ENCODE measurements around the gene PHPT1.

The PHPT1 gene

DNA sequence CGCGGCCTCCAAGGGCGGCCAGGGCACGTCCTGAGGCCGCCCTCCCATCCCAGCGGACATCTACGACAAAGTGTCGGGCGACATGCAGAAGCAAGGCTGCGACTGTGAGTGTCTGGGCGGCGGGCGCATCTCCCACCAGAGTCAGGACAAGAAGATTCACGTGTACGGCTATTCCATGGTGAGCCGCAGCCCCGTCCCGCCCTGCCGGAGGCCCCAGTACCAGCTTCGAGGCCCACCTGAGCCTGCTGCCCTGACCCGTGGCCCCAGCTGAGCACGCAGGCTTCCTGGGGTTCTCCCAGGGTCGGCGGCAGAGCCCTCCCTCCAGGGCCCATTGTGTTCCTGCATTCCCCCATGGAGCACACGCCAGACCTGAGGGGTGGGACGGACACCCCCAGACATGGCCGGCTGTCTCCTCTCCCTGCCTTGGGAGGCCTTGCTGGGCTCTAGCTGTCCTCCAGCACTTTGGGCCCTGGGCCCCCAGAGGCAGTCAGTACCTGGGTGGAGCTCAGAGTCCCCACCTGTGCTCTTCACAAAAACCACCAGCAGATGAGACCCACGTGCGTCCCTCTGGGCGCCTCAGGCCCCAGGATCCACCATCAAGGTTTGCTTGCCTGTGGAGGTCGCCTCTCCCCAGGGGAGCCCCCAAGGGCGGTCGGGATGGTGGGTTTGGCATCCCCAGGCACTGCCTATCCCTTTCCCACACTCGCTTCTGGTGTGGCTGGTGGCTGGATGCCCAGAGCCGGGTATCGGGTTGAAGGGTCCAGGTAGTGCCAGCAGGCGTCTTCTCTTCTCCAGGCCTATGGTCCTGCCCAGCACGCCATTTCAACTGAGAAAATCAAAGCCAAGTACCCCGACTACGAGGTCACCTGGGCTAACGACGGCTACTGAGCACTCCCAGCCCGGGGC is 1.0 kb downstream of the PHPT1 start:
- no peak for DNase-seq

DNA sequence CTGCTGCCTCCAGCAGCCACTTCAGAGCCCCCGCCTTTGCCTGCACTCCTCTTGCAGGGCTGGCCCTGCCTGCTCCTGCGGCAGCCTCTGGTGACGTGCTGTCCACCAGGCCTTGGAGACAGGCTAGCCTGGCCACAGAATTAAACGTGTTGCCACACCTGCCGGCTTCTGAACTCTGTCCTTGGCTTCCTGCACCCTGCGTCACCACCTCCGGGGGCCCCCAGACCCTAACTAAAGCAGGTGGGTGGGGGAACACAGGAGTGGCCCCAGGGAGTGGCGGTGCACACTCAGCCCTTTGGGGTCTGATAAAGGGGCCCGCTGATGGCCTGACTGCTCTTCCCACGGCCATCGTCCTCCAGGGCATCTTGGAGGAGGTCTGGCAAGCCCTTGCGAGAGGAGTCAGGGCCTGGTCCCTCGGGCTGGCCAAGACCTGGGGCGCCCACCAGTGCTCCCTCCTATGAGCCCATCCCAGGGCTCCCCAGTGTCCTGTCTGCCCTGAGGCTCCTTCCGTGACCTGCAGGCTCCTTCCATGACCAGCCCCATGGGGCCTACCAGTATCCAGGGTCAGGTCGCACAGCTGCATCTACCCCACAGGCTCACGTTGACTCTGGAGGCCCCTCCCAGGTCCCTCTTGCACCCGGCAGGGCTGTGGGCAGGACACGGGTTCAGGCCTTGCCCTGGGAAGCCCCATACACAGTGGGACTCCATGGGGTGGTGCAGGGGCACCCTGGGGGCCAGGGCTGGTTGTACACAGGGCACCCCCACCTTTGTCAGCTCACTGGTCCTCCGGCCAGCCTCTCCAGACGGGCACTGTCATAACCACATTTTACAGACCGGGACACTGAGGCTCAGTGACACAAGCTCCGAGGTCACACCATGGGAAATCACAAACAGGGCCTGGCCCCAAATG is 1.9 kb downstream of the PHPT1 start:
- DNase-seq, result no peak

DNA sequence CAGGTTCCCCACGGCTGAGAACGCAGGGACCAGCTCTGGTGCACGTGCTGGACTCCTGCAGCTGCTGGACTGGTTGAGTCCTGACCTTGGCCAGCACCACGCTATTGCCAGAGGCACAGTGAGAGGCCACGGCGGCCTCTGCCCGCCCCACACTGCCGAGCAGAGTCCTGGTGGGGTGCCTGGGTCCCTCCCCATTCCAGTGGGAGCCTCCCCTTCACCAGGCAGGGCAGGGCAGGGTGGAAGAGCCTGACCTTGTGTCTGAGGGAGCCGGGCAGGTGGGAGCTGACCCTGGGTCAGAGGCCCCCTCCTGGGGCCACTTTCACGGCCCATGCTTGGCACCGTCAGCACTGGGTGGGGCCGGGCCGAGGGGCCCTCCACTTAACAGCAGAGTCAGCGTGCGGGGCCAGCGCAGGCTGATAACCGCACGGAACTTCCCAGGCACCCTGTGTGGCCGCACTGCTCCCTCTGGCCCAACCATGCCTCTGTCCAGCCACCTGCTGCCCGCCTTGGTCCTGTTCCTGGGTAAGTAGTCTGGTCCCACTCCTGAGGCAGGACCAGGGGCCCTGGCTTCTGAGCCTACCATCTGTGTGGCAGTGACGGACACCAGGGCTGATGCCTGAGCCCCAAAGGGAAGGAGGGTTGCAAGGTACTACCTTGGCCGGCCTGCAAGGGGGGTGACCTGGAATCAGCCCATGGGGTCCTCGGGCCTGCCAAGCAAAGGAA is 2.9 kb downstream of the PHPT1 start, which contains the start of gene MAMDC4:
TSS of gene MAMDC4 (plus strand) at position 406 of the 723 bp plus-strand sequence. CDS start at position 477, 71 bp downstream.
- no peak for DNase-seq

DNA sequence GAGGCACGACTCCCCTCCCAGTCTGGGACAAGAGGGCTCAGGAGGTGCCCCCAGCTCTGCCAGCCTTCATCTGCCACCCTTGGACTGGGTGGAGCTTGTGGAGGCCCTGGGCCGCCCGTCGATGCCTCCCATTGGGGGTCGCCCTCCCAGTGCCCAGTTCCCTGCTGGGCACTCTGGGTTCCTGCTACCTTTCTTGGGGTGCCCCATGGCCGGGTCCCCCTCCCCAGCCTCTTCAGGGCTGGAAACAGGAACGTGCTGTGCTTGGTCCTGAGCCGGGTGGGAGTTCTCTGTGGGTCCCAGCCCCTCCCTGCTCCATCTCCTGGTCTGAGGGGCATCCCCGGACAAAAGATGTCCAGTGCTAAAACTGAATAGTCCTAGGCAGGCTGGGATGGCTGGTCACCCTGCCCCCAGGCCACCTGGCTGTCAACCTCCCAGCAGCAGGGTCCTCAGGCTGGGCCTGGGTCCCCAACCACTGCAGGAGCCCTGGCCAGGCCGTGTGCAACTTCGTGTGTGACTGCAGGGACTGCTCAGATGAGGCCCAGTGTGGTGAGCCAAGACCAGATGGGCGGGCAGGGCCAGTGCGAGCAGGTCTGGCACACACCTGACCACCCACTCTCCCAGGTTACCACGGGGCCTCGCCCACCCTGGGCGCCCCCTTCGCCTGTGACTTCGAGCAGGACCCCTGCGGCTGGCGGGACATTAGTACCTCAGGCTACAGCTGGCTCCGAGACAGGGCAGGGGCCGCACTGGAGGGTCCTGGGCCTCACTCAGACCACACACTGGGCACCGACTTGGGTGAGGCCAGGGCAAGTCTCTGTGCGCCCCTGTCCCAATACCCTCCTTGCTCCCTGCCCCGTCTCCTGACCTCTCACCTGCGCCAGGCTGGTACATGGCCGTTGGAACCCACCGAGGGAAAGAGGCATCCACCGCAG is 3.7 kb downstream of the PHPT1 start:
- DNase-seq, result no peak

DNA sequence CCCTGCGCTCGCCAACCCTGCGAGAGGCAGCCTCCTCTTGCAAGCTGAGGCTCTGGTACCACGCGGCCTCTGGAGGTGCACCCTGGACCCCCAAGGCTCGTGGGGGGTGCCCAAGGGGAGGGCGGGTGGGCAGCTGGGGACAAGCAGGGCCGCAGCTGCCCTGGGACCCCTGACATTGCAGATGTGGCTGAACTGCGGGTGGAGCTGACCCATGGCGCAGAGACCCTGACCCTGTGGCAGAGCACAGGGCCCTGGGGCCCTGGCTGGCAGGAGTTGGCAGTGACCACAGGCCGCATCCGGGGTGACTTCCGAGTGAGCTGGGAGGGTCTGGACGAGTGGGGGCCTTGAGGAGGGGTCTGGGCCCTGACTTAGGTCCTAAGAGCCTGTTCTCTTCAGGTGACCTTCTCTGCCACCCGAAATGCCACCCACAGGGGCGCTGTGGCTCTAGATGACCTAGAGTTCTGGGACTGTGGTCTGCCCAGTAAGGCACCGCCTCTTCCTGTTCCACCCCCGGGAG is 4.4 kb downstream of the PHPT1 start:
- DNase-seq, result no peak

DNA sequence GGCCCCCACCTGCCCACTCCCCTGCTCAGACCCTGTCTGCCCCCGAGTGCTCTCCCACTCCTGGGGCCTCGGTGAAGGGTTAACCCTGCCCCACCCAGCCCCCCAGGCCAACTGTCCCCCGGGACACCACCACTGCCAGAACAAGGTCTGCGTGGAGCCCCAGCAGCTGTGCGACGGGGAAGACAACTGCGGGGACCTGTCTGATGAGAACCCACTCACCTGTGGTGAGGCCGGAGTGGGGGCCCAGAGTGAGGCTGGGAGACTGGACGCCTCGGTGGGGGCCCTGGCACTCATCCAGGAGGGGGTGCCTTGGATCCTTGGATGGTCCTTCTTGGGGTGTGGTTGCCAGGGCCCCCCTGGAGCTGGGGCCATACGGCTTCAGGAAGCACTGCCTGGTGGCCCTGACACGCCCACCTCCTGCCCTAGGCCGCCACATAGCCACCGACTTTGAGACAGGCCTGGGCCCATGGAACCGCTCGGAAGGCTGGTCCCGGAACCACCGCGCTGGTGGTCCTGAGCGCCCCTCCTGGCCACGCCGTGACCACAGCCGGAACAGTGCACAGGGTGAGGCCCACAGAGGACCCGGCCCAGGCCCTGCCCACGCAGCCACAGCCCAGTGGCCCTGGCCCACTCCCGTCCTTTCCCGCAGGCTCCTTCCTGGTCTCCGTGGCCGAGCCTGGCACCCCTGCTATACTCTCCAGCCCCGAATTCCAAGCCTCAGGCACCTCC is 5.1 kb downstream of the PHPT1 start:
- DNase-seq, result no peak

DNA sequence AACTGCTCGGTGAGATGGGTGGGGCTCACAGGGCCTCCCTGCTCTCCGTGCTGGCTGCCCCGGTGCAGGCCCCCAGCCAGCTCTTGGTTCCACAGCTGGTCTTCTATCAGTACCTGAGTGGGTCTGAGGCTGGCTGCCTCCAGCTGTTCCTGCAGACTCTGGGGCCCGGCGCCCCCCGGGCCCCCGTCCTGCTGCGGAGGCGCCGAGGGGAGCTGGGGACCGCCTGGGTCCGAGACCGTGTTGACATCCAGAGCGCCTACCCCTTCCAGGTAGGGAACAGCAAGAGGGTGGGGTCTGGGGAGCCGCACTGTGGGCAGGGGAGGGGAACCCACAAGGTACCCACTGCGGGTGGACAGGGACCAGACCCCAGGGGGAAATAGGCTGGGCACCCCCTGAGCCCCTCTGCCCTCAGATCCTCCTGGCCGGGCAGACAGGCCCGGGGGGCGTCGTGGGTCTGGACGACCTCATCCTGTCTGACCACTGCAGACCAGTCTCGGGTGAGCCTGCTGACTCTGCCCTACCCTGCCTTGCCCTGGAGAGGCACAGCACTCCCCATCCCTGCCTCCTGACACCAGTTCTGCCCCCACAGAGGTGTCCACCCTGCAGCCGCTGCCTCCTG is 5.7 kb downstream of the PHPT1 start:
- no peak for DNase-seq

DNA sequence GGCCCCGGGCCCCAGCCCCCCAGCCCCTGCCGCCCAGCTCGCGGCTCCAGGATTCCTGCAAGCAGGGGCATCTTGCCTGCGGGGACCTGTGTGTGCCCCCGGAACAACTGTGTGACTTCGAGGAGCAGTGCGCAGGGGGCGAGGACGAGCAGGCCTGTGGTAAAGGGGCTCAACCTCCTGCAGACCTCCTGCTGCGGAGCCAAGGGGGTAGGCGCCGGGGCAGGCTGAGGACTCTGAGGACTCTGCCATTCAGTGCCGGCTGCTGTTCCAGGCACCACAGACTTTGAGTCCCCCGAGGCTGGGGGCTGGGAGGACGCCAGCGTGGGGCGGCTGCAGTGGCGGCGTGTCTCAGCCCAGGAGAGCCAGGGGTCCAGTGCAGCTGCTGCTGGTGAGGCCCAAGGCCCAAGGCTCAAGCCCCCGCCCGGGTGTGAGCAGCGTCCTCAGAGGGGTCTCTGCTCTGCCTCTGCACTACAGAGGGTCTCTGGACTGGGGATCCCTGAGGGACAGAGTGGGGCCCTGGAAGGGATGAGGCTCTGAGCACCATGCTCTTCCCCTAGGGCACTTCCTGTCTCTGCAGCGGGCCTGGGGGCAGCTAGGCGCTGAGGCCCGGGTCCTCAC is 6.4 kb downstream of the PHPT1 start:
- DNase-seq, result no peak

DNA sequence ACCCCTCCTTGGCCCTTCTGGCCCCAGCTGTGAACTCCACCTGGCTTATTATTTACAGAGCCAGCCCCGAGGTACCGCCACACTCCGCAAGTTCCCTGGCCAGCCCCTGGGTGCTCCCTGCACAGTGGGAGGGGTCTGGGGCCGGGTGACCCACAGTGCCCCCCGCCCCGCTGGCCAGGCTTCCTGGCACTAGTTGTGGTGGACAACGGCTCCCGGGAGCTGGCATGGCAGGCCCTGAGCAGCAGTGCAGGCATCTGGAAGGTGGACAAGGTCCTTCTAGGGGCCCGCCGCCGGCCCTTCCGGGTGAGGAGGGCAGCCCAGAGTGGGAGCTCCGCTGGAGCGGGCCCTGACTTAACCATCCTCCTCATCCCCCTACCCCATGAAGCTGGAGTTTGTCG is 6.9 kb downstream of the PHPT1 start:
- DNase-seq, result no peak

DNA sequence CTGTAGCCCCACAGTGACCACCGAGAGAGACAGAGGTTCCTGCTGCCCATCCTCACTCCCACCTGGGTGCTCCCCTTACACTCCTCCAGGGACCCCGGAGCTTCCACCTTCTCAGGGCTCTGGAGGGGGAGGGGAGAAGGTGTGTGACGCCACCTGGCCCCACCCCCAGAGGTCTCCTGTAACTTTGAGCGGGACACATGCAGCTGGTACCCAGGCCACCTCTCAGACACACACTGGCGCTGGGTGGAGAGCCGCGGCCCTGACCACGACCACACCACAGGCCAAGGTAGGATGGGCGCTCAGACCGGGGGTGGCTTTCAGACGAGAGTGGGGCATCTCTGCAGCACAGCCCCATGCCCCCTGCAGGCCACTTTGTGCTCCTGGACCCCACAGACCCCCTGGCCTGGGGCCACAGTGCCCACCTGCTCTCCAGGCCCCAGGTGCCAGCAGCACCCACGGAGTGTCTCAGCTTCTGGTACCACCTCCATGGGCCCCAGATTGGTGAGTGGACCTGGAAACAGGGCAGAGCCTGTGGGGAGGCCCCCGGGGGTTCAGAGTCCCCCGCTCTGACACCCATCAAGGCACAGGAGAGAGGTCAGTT is 7.4 kb downstream of the PHPT1 start:
- DNase-seq, result no peak

DNA sequence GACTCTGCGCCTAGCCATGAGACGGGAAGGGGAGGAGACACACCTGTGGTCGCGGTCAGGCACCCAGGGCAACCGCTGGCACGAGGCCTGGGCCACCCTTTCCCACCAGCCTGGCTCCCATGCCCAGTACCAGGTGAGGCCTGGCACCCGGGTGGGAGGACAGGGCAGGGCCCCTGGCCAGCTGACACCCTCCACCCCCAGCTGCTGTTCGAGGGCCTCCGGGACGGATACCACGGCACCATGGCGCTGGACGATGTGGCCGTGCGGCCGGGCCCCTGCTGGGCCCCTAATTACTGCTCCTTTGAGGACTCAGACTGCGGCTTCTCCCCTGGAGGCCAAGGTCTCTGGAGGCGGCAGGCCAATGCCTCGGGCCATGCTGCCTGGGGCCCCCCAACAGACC is 8.0 kb downstream of the PHPT1 start:
- no peak for DNase-seq

DNA sequence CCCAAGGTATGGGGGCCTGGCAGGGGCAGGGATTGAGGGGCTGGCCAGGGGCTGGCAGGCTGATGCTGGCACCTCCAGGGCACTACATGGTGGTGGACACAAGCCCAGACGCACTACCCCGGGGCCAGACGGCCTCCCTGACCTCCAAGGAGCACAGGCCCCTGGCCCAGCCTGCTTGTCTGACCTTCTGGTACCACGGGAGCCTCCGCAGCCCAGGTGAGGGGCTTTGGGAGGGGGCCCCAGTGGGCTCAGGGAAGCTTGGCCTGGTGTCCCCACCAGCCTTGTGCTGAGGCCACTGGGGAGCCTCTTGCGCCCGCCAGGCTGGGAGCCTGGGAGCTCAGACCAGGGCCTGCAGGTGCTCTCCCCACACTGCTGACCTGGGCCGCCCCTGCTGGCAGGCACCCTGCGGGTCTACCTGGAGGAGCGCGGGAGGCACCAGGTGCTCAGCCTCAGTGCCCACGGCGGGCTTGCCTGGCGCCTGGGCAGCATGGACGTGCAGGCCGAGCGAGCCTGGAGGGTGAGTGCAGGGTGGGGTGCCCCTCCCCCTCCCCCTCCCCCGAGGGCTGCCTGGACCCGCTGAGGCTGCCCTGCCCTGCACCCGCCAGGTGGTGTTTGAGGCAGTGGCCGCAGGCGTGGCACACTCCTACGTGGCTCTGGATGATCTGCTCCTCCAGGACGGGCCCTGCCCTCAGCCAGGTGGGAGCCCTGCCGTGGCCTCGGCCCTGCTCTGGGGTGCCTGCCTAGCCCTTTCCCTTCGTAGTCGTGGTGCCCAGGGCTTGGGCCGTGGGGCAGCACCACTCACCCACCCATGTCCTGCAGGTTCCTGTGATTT is 8.6 kb downstream of the PHPT1 start:
- DNase-seq, result no peak

DNA sequence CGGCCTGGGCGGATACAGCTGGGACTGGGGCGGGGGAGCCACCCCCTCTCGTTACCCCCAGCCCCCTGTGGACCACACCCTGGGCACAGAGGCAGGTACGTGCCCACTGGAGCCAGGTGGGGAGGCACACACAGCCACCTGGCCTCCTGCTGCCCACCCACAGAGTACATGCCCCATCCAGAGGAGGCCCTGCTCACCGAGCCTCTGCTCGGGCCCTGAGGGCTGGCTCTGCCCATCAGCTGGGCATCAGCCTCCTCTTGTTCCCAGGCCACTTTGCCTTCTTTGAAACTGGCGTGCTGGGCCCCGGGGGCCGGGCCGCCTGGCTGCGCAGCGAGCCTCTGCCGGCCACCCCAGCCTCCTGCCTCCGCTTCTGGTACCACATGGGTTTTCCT is 9.2 kb downstream of the PHPT1 start:
- DNase-seq, result no peak

DNA sequence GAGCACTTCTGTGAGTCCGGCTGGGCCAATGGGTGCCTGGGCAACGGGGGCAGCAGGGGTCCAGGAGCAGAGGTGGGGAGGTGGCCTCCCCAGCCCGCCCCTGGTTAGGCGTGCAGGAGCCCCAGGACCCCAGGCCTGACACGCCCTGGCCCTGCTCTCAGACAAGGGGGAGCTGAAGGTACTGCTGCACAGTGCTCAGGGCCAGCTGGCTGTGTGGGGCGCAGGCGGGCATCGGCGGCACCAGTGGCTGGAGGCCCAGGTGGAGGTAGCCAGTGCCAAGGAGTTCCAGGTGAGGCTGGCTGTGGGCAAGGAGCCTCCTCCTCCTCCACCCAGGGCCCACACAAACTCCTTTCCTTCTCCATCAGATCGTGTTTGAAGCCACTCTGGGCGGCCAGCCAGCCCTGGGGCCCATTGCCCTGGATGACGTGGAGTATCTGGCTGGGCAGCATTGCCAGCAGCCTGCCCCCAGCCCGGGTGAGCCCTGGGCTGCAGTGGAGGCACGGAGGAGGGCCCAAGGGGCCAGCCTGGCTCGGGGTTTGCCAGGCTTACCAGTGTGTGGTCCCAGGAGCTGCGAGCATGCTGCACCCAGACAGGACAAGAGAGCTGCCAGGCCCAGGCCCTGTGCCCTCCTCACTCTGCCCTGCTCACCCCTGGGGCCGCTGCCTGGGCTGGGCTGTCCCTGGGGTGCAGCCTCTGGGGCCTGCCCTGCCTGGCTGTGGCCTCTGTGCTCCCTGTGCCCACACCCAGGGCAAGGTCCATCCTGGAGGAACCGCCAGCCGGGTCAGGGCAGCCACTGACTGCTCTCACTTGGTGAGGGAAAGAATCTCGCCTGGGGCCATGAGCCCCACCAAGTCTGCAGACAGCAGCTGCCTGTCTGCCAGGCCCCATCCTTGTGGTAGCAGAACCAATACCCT is 9.9 kb downstream of the PHPT1 start:
- no peak for DNase-seq

DNA sequence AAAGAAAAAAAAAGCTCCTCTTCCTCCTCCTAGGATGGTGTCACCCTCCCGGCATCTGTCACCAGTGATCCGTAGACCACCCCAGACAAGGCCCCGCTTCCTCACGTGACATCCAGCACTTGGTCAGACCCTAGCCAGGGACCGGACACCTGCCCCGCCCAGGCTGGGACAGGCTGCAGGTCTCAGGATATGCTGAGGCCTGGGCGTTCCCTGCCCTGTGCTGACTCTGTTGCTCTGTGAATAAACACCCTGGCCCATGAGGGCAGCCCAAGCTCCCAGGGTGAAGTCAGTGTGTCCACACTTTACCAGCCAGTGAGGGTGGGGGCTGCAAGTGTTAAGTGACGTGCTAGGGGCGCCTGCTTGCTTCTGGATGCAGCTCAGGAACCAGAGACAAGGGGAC is 11.3 kb downstream of the PHPT1 start:
- DNase-seq, result no peak

DNA sequence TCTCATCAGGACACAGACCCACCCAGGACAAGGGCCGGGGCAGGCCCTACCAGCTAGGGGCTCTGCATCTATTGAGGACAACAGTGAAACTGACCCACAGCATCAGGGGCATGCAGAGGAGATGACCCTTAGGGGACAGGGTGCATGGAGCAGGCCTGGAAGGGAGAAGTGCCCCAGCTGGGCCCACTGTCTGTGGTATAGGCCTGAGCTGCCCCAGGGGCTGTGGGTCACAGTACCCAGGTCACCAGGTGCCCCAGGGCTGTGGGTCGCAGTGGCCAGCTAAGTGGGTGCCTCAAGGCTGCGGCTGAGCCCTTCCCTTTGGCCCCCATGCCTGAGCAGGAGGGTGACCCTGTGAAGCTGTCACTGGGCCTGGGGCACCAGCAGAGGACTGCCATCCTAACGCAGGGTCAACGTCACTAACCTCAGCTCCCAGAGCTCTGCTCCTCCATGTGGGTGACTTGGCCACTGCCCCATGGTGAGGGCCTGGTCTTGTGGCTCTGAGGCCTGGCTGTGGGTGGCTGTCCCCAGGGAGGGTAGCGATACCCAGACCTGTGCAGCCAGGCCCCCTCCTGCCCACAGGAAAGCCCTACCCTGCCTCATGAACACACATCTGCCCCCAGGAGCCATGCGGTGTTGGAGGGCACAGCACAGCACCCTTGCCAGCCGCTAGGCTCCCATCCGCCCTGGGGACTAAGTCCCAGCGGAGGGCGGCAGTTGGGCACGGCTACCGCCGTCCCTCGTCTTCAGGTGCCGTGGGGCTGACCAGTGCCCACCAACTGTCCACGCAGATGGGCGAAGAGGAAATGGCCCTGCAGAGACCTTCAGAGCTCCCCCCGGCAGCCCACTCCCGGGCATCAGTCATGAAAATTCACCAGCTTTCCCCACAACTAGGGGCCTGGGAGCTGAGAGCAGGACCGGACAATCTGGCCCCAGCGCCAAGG is 12.0 kb downstream of the PHPT1 start:
- DNase-seq, result no peak
